ENCODE measurements around the gene AQP6.

DNA sequence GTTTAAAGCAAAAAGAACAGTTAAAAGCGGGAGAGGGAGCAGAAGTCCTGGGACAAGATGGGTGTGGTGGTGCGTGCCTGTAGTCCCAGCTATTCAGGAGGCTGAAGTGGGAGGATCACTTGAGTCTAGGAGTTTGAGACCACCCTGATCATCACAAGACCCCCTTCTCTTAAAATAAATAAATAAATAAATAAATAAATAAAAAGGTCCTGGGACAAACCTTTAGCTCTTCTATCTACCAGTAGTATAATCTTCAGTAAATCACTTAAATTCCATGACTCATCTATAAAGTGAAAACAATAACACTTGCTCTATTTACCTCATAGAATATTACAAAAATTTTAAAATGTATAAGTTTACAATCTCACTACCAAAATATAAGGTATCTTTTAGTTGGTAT lies 46.8 kb downstream of the AQP6 start:
- TF ChIP-seq, protein P1, sequence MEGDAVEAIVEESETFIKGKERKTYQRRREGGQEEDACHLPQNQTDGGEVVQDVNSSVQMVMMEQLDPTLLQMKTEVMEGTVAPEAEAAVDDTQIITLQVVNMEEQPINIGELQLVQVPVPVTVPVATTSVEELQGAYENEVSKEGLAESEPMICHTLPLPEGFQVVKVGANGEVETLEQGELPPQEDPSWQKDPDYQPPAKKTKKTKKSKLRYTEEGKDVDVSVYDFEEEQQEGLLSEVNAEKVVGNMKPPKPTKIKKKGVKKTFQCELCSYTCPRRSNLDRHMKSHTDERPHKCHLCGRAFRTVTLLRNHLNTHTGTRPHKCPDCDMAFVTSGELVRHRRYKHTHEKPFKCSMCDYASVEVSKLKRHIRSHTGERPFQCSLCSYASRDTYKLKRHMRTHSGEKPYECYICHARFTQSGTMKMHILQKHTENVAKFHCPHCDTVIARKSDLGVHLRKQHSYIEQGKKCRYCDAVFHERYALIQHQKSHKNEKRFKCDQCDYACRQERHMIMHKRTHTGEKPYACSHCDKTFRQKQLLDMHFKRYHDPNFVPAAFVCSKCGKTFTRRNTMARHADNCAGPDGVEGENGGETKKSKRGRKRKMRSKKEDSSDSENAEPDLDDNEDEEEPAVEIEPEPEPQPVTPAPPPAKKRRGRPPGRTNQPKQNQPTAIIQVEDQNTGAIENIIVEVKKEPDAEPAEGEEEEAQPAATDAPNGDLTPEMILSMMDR (IDR thresholded peaks at IDR 0.05 in 8 of 11, conservative IDR thresholded peaks at IDR 0.05 in 3 of 11): no peak
- no peak for TF ChIP-seq POLR2A (IDR thresholded peaks at IDR 0.05)

Data from spleen (tissue), 7 donors.